HEK293T (cell line): ENCODE measurements around the gene OR51V1.
"Not testable (repeated sequence)": the region's sequence is repeated elsewhere in the genome, so short reads cannot be mapped to it uniquely, and the experiment has no call there.

Source experiments
- ARNT ChIP-seq: fragments of 450-650 bp; IDR thresholded peaks from 2 replicates; pipeline ENCODE4 v1.6.1; 2017; ENCODE audit warnings: mild to moderate bottlenecking
- BHLHE40 ChIP-seq: fragments of 450-650 bp; IDR thresholded peaks from 2 replicates; pipeline ENCODE4 v1.6.1; 2016; ENCODE audit warnings: mild to moderate bottlenecking, moderate library complexity, borderline replicate concordance
- CTBP1 ChIP-seq: fragments of 450-650 bp; IDR thresholded peaks from 2 replicates; pipeline ENCODE4 v1.6.1; 2016; ENCODE audit warnings: borderline replicate concordance
- ELF4 ChIP-seq: fragments of 450-650 bp; IDR thresholded peaks from 2 replicates; pipeline ENCODE4 v1.6.1; 2017; ENCODE audit warnings: antibody characterized with exemption
- FOXK2 ChIP-seq: fragments of 450-650 bp; IDR thresholded peaks from 2 replicates; pipeline ENCODE4 v1.6.1; 2016; ENCODE audit warnings: mild to moderate bottlenecking
- FOXM1 ChIP-seq: fragments of 450-650 bp; IDR thresholded peaks from 2 replicates; pipeline ENCODE4 v1.6.1; 2017; ENCODE audit warnings: mild to moderate bottlenecking, borderline replicate concordance
- L3MBTL2 ChIP-seq: fragments of 450-650 bp; conservative IDR thresholded peaks from 2 replicates; pipeline ENCODE4 v1.6.1; 2016; ENCODE audit warnings: mild to moderate bottlenecking
- LEF1 ChIP-seq: fragments of 450-650 bp; IDR thresholded peaks from 2 replicates; pipeline ENCODE4 v1.6.1; 2017; ENCODE audit warnings: mild to moderate bottlenecking, borderline replicate concordance
- PKNOX1 ChIP-seq: fragments of 450-650 bp; IDR thresholded peaks from 2 replicates; pipeline ENCODE4 v1.6.1; 2016
- SUZ12 ChIP-seq: fragments of 450-650 bp; IDR thresholded peaks from 2 replicates; pipeline ENCODE4 v1.6.1; 2016; ENCODE audit warnings: mild to moderate bottlenecking
- TARDBP ChIP-seq: fragments of 450-650 bp; IDR thresholded peaks from 2 replicates; pipeline ENCODE4 v1.6.1; 2016
- ZNF384 ChIP-seq: fragments of 450-650 bp; IDR thresholded peaks from 2 replicates; pipeline ENCODE4 v1.6.1; 2016

- TF ChIP-seq FOXK2, FOXM1, SUZ12, ARNT, BHLHE40, ELF4, ZNF384, PKNOX1, TARDBP, CTBP1, L3MBTL2, LEF1: not testable (repeated sequence)
Measured at GRCh38 chr11:5249807-5250396, 49.4 kb upstream of the OR51V1 start, which contains the start of gene HBG1.
